RCC 7860 (cell line): Measurements from ENCODE around the gene ZBTB7B.

Source experiments
- DNase-seq: peaks from one replicate; pipeline ENCODE4 v3.0.0-alpha.2; 2015; ENCODE audit warnings: low spot score
- FAIRE-seq: peaks from 2 replicates; lab custom pipeline; 2012; peaks lifted over from hg19 to GRCh38; lab: Jason Lieb, UNC

Gene ZBTB7B

DNA sequence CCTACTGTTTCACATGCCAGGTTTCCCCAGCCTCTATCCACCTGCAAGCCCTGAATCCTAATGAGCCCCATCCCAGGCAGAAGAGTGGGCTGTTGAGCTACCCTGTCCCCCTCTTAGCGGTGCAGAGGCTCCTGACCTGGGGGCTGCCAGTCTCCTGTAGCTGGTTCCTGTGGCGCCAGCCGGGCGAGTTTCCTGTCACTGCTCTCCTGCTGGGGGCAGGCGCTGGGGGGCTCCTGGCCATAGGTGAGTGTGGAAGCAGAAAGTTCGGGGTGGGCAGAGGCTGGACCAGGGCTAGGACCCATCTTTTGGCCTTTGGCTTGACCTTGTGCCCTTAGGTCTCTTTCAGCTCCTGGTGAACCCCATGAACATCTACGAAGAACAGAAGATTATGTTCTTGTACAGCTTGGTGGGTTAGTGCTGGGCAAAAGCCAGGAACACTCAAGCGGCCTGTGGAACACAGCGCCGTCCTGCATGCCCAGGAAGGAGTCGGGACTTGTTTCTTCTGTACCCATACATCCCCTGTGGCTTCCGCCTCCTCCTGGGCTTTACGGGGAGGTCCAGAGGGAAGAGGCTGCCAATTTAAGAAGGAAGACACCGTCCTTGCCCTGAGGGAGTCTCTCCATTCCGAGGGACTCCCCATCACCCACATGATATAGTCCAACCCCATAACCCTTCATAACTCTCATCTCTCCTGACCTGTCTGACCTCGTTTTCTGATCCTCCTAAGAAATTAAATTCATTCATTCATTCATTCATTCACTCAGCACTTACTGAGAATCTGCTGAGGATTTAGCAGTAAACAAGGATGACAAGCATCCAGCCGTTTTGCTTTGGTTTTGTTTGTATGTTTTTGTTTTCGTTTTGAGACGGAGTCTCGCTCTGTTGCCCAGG, 32.0 kb downstream of the ZBTB7B start:
- no peak for DNase-seq
- no peak for FAIRE-seq

DNA sequence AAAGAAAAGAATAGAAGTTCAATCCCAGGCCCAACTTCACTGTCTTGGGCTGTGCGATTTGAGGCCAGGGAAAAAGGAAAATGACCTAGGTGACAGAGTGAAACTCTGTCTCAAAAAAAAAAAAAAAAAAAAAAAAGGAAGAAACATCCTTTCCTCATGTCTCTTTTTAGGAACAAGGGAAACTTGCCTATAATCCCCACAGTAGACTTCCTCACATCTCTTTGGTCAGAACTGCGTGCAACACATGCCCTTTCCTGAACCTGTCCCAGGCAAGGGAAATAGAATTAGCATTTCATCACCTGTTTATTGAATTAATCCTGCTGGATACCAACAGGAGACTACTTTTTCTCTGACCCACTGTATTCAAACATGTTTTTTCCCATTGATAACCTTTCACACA, 33.3 kb downstream of the ZBTB7B start:
- DNase-seq (no peak), FAIRE-seq (no peak)

DNA sequence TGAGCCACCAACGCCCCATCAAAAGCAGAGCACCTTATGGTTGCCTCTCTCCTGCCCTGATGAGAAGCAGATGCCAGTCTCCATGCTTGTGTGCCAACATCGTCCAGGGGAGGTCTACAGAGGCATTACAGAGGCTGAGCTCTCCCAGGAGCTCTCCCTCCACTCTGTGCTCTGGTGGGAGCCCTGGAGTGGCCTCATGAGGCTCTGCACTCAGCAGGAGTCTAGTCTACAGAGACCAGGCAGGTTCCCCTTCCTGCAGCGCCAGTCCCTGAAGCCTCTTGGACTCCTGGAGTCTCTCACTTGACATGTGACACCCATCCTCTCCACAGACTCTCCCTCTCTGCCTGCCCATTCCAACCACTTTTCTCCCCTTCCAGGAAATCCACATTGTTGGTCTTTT, 34.4 kb downstream of the ZBTB7B start:
- FAIRE-seq (no peak), DNase-seq (no peak)

DNA sequence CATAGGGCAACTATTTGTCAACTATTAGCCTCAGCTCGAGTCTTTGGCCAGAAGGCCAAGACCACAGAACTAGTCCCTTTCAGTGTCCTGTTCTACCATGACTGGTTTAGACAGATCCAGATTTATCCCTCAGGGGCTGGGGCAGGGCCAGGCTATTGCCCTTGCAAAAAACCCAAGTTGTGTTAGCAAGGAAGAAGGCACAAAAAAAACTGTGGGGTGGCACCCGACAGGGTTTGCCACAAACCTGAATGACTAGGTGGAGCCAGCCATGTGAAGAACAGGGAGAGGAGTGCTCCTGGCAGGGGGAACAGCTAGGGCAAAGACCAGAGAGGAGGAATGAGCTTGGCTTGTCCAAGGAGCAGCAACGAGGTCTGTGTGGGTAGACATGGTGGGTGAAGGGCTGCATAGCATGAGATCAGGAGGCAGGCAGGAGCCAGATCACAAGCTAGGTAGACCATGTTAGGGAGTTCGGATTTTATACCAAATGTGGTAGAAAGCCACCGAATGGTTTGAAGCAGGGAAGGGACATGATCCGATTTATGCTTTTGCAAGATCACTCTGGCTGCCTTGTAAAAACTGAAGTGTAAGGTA, 35.3 kb downstream of the ZBTB7B start:
- FAIRE-seq (no peak), DNase-seq (no peak)

DNA sequence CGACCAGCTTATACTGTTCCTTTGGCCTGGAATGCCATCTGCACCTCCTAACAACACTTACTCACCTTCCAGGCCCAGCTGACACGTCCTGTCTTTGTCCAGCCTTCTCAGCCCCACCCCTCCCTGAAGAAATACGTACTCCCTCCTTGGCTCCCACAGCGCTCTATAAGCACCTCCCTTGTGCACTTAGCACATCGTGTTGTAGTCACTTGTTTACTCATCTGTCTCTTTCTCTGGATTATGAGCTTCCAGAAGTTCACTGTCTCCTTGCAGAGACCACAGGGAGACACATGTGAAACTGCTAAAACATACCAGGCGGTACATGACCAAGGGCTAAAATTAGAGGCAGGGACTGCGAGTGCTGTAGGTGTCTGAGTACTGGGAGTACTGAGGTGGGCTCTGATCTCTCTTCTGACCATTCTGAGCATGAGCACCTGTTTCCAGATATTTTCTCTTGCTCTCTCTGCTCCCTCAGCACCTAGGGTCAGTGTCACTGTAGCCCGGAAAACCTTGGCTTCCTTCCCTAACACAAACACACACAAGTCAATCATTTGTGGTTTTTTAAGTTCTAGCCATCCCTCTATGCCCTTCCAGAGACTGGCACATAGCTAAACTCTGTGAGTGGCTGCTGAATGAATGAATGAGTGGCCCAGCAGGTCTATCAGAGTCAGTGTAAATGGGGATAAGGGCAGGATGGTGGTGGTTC, 36.2 kb downstream of the ZBTB7B start:
- DNase-seq, result peak; percentile 30
- FAIRE-seq, result no peak

DNA sequence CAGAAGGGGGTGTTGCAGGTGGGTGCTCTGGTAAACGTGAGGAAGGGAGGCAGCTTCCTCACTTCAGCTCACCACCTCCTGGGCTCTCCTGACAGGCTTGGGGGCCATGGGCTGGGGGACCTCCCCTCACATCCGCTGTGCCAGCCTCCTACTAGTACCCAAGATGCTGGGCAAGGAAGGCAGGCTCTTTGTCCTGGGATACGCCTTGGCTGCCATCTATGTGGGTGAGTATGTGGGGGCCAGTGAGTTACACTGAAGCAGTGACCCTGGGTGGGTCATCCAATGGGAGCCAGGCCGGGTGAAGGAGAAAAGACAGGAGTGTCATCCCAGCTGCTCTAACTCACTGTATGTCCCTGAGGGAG, 36.7 kb downstream of the ZBTB7B start:
- DNase-seq (no peak), FAIRE-seq (no peak)

DNA sequence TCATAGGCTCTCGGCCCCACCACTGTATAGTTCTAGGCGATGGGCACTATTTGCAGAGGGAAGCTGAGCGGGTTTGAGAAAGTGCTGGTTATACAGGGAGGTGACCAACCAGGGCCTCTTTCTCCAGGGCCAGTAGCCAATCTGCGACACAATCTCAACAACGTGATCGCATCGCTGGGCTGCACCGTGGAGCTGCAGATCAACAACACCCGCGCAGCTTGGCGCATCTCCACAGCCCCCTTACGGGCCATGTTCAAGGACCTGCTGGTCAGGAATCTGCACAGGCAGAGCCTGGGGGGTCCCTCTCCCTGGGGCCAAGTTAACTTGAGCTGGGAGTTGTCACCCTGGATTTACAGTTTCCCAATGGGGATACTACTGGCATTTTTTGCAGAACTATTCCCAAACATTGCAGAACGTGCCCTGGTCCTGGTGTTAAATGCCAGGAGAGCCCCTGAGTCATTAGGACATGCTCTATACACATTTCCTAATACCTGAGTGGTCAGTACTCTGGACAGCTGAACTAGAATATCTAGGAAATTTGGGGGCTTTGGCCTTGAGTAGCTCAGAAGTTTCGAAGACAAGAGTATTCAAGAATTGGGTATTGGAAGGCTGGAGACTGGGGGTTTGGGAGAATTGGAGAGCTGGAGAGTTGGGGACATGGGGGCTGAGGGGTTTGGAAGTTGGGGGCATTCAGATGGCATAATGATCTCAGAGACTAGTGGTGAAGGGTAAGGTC, 37.9 kb downstream of the ZBTB7B start:
- no peak for FAIRE-seq
- no peak for DNase-seq

DNA sequence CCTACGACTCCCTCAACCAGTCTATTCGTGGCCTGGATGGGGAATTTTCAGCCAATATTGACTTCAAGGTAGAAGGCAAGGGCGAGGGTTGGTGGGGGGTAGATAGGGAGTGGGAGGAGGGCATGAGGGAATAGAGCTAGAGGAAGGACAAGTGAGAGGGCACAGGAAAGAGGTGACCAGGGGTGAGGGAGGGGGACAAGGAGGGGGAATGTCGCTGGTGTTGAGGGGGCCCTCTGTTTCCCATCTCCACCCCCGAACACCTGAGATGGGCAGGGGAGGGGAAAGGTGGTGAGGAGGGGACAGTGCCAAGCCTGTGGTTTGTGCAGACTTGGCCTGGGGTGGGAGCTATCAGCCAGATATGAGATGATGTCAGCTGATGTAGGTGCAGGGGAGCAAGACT, 40.2 kb downstream of the ZBTB7B start:
- no peak for FAIRE-seq
- no peak for DNase-seq

DNA sequence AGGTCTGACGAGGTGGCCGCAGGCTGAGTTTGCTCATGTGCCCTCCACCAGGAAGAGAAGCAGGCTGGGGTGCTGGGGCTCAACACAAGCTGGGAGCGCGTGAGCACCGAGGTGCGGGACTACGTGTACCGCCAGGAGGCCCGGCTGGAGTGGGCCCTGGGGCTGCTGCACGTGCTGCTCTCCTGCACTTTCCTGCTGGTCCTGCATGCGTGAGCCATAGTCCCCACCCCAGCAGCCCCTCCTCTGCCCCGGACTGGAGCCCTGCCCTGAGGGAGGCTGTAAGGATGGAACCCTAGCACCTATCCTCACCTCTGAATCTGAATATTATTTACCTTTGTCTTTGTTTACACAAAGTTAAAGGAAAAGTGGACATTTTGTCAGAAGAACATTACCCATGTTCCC, 40.7 kb downstream of the ZBTB7B start:
- no peak for FAIRE-seq
- DNase-seq, result no peak

DNA sequence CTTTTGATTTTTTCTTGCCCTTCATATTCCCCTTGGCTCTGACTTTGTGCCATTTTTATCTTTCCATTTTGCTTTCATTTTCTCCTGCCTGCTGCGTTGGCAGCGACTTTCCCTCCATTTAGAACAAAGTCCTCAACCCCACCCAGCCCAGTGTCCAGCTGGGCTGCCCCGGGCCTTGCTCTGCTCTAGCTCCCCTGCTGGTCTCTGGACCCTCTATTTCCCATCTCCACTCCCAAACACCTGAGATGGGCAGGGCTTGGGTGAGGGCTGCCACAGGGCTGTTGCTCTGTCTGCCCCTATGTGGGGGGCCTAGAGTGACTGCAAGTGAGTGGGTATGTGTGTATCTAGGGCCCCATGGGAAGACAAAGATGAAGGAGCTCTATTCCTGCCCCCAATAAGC, 41.2 kb downstream of the ZBTB7B start:
- no peak for DNase-seq
- no peak for FAIRE-seq

DNA sequence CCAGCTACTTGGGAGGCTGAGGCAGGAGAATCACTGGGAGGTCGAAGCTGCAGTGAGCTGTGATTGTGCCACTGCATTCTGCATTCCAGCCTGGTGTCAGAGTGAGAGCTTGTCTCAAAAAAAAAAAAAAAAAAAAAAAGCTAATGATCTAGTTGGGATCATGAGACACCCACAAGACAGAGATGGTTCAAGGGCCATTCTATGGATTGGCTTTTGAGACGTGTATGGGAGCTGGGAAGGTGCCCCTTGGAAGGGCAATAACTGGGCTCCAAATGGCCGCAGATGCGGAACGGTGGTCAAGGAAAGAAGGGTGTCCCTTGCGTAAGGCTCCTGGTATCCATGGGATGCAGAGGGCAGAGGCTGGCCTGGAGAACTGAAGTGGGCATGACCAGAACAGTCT, 41.8 kb downstream of the ZBTB7B start:
- DNase-seq, result no peak
- no peak for FAIRE-seq

DNA sequence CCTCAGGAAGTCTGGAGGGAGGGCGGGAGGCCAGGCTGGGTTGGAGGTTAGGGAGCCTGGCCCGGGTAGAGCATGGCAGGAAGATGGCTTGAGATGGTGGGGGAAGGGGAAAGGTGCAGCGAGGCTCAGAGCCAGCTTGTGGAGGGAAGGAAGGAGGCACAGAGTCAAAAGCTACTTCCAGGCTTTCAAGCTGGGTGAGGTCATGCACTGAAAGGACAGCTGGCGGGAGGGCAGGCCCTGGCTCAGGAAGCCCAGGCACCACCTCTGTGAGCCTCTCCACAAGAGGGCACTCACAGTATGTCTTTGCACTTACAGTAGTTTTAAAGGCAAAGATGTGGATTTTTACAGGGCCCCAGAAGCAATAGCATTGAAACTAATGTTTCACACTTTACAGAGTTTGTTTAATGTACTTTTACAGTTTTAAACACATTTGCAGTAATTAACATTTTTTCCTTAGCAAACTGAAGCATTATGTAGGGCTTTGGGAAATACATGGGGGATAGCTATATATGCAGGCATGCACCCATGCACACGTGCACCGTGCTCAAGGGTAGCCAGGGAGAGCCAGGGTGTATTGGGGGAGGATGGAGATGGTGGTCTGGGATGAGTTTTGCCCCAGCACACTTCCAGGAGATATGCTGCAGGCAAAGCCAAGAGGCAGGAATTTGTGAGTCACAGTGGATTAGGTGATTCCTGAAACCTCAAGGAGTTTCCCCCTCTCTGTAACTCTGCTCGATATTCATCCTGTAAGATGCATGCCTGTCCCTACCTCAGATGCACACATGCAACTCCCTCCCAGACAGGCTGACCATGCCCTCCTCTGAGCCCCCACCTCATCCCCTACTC, 42.4 kb downstream of the ZBTB7B start:
- peak; percentile 77 for DNase-seq
- FAIRE-seq, result peak; percentile 76

DNA sequence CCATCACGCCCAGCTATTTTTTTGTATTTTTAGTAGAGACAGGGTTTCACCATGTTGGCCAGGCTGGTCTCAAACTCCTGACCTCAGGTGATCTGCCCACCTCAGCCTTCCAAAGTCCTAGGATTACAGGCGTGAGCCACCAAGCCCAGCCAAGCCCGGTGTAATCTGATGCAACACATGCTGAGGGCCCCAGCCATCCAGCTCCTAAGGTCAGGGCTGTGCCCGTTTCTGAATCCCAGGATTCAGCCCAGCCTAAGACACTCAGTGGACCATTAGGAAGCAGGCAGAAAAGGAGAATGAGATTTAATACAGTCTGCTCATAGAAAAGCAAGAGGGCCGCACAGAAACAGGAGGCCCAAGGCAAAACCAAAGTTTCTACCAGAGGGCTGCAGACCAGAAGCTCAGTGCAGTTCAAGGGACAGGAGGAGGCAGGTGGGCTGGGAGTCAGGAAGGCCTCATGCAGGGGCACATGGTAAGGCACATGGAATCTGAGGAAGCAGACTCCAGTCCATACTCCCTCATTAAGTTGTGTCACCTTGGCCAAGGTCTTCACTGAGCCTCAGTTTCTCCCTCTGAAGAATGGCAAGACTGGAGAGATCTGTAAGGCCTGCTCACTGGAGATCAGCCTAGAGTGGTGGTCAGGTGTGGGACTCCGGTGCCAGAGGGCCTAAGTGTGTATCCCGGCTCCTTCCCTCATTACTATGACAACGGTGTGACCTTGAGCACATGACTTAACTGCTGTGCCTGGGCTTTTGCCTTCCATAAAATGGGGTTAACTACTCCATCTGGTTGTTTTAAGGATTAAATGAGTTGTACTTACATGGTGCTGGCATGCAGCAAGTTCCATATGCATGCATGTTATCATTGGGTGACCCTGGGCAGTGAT, 46.1 kb downstream of the ZBTB7B start:
- no peak for FAIRE-seq
- no peak for DNase-seq

DNA sequence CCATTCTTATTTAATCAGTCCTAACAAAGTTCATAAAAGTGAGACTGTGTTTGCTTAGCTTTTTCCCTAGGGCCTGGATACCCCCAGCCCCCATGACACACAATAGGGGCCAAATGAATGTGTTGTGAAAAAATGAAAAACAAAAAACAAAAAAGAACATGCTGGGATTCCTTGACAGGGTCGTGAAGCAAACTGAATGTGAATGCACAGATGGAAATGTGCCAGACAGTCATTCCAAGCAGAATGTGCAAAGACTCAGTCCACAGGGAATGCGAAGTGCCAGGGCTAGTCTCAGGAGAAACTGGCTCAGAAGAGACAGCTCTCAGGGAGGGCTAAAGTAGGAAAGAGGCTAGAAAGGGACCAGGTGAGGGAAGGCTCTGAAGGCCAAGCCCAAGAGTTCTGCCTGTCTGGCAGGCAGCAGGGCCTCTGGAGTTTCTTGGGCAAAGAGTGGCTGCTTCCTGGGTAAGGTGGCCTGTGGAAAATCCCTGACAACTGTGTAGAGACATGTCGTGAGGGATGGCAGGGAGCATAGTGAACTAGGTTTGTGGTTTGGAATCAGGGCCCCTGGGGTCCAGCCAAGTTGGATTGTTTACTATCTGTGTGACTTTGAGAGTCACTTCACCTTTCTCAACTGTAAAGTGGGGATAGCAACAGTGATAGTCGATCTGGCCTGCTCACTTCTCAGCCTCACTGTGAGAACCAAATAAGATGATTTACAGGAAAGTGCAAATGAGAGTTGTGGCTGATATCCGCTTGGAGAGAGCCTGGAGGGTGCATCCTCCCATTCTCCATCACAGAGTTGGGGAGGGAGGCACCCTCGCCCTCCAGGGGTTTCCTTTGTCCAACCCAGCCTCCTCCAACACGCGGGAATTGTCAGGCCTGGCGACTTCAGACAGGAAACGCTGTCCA, 47.3 kb downstream of the ZBTB7B start:
- DNase-seq, result peak; percentile 43
- FAIRE-seq, result no peak

DNA sequence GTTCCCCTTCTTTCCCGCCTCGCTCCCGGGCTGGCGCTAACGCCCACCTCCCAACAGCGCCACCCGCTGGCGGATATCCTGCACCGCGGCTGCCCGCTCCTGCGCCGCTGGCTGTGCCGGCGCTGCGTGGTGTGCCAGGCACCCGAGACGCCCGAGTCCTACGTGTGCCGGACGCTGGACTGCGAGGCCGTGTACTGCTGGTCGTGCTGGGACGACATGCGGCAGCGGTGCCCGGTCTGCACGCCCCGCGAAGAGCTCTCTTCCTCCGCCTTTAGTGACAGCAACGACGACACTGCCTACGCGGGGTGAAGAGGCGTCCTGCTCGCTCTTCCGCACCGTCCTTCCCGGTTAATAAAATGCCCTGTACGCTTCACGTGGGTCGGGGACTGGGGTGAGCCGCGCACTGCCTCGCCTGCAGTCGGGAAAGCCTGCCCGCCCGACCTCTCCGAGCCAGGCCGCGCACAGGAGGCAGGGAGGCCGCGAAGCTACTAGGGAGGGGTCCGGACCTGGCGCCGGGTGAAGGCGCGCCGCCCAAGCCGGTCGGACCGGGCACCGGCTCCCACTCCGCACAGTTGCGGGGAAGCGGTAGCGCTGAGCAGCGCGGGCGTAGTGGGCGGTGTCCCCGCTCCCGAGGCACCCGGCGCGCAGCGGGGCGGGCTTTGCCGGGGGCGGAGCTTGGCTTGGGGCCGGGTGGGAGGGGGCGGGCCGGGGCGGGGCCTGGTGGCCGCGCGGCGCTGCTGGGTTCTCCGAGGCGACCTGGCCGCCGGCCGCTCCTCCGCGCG, 48.1 kb downstream of the ZBTB7B start, which contains the start of gene ADAM15:
ADAM15 (plus strand) TSS at position 757 of the 782 bp plus-strand sequence. CDS start 71 bp downstream, outside the sequence.
- peak; percentile 73 for DNase-seq
- no peak for FAIRE-seq

DNA sequence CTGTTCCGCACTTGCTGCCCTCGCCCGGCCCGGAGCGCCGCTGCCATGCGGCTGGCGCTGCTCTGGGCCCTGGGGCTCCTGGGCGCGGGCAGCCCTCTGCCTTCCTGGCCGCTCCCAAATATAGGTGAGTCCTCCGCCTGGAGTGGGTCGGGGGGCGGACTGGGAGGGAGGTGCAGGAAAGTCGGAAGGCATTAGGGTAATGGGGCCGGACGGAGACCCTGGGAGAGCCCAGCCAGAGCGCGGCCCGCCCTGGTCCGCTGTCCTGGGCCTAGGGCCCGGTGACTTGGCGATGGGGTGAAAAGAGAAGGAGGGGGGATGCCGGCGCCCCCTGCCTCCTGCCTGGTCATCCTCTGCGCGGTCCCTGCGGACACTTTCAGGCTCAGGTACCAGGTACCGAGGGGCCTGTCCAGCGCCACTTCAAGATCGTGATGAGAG, 48.8 kb downstream of the ZBTB7B start:
- no peak for DNase-seq
- no peak for FAIRE-seq

DNA sequence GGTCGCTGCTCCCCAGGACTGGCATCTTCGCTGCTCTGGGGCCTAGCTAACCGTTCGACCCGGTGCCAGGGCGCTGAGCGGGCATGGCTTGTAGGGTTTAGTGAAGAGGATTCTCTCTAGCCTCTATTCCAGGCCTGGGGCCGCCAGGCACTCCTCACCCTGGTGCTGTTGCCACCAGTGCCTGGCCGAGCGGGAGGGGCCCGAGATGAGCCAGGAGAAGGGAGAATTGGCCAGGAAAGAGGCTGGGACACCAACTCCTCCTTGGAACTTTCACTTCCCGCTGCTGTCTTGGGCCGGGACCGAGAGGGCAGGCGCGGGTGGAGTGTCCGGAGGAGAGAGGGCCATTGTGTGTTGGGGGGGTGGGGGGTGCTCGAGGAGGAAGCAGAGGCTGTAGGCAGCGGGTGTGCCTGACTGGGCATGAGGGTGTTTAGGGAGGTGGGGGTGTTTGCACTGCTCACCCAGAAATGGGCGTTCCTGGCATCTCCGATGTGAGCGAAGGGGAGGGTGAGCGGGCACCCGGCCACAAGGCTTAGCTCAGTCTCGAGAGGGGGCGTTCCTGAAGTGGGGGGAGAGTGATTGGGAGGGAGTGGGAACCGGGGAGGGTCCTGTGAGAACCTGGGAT, 49.3 kb downstream of the ZBTB7B start:
- no peak for FAIRE-seq
- peak; percentile 14 for DNase-seq
